ENCODE data around the gene MRPL54. TPM values are rescaled to one million over a fixed set of nuclear protein-coding genes. Genes with fewer than 3 reads are reported as not detected.

Gene MRPL54
- total RNA-seq, 1 donor from 2014 or later = 72.9 TPM

- DNase-seq (ENCODE audit: low read depth in 2 of 2) = no peak
These were observed 6.2 kb downstream of the MRPL54 start for GRCh38 chr19:3768748-3769099.

- DNase-seq (ENCODE audit: low read depth in 2 of 2) = no peak
These were observed 7.0 kb downstream of the MRPL54 start for GRCh38 chr19:3769494-3769893.

- no peak for DNase-seq (ENCODE audit: low read depth in 2 of 2)
These were observed 7.9 kb downstream of the MRPL54 start for GRCh38 chr19:3770136-3770999.

GRCh38 chr19:3771000-3771905 is 8.8 kb downstream of the MRPL54 start:
- no peak for DNase-seq (ENCODE audit: low read depth in 2 of 2)

- no peak for DNase-seq (ENCODE audit: low read depth in 2 of 2)
These were observed 9.5 kb downstream of the MRPL54 start, which contains the start of gene RAX2 for GRCh38 chr19:3771906-3772455. TSS of gene RAX2 (minus strand) at chr19:3772228. CDS start at chr19:3771742, 486 bp downstream.

GRCh38 chr19:3773814-3774515 is 11.5 kb downstream of the MRPL54 start:
- DNase-seq (ENCODE audit: low read depth in 2 of 2) = no peak

- no peak for DNase-seq (ENCODE audit: low read depth in 2 of 2)
These were observed 12.3 kb downstream of the MRPL54 start for GRCh38 chr19:3774621-3775373.

GRCh38 chr19:3775374-3775711 is 12.9 kb downstream of the MRPL54 start:
- no peak for DNase-seq (ENCODE audit: low read depth in 2 of 2)

GRCh38 chr19:3775831-3776230 is 13.3 kb downstream of the MRPL54 start:
- no peak for DNase-seq (ENCODE audit: low read depth in 2 of 2)

GRCh38 chr19:3776479-3777040 is 14.1 kb downstream of the MRPL54 start:
- no peak for DNase-seq (ENCODE audit: low read depth in 2 of 2)

- no peak for DNase-seq (ENCODE audit: low read depth in 2 of 2)
These were observed 15.8 kb downstream of the MRPL54 start for GRCh38 chr19:3778104-3778867.

GRCh38 chr19:3778899-3779723 is 16.6 kb downstream of the MRPL54 start:
- DNase-seq (ENCODE audit: low read depth in 2 of 2) = no peak

- no peak for DNase-seq (ENCODE audit: low read depth in 2 of 2)
These were observed 18.4 kb downstream of the MRPL54 start for GRCh38 chr19:3780786-3781304.

GRCh38 chr19:3781603-3782002 is 19.1 kb downstream of the MRPL54 start:
- no peak for DNase-seq (ENCODE audit: low read depth in 2 of 2)

- DNase-seq (ENCODE audit: low read depth in 2 of 2) = no peak
These were observed 19.8 kb downstream of the MRPL54 start for GRCh38 chr19:3782330-3782729.

- no peak for DNase-seq (ENCODE audit: low read depth in 2 of 2)
These were observed 20.4 kb downstream of the MRPL54 start for GRCh38 chr19:3782903-3783302.

GRCh38 chr19:3783660-3784584 is 21.4 kb downstream of the MRPL54 start:
- peak in 1 of 2 donors; percentile 14 for DNase-seq (ENCODE audit: low read depth in 2 of 2)
